DOHH2 (cell line): ENCODE data around the gene G2E3.

Experiments used
- H3F3A ChIP-seq: fragments of 200-600 bp; sonication (generic), shearing (Covaris generic); 2 replicates; pipeline ENCODE4 v1.6.0; 2016; ENCODE audit warnings: antibody characterized with exemption, mild to moderate bottlenecking; ENCODE audit not compliant: control insufficient read depth, insufficient read depth
- H3K27ac ChIP-seq: fragments of 200-600 bp; sonication (generic); 2 replicates; pipeline ENCODE4 v1.5.1; 2014; ENCODE audit warnings: low read depth, mild to moderate bottlenecking, low read length, moderate library complexity
- H3K27me3 ChIP-seq: fragments of 200-600 bp; sonication (generic); 2 replicates; pipeline ENCODE4 v1.6.1; 2014; ENCODE audit warnings: mild to moderate bottlenecking, low read length, mixed read lengths; ENCODE audit not compliant: control insufficient read depth
- H3K36me3 ChIP-seq: fragments of 200-600 bp; sonication (generic); 2 replicates; pipeline ENCODE4 v1.6.1; 2014; ENCODE audit warnings: mild to moderate bottlenecking, low read length, moderate library complexity, mixed read lengths; ENCODE audit not compliant: control insufficient read depth
- H3K4me1 ChIP-seq: fragments of 200-600 bp; sonication (generic); 2 replicates; pipeline ENCODE4 v1.6.1; 2014; ENCODE audit warnings: mild to moderate bottlenecking, low read length, mixed read lengths; ENCODE audit not compliant: control insufficient read depth
- H3K4me2 ChIP-seq: fragments of 200-600 bp; sonication (generic); 2 replicates; pipeline ENCODE4 v1.6.0; 2014; ENCODE audit warnings: mild to moderate bottlenecking, low read length, moderate library complexity
- H3K4me3 ChIP-seq: fragments of 200-600 bp; sonication (generic); 2 replicates; pipeline ENCODE4 v1.5.1; 2014; ENCODE audit warnings: mild to moderate bottlenecking, low read length, mixed read lengths
- H3K79me2 ChIP-seq: fragments of 200-600 bp; sonication (generic); 2 replicates; pipeline ENCODE4 v1.6.1; 2014; ENCODE audit warnings: mild to moderate bottlenecking, low read length, mixed read lengths; ENCODE audit not compliant: control insufficient read depth
- H3K9me2 ChIP-seq: fragments of 200-600 bp; sonication (generic); replicated peaks from 2 replicates; pipeline ENCODE4 v1.6.1; 2014; ENCODE audit warnings: mild to moderate bottlenecking, low read length, mixed read lengths; ENCODE audit not compliant: control insufficient read depth
- H3K9me3 ChIP-seq: fragments of 200-600 bp; sonication (generic); 2 replicates; pipeline ENCODE4 v1.6.1; 2014; ENCODE audit warnings: antibody characterized with exemption, low read length, mixed read lengths; ENCODE audit not compliant: control insufficient read depth, insufficient read depth
- H4K20me1 ChIP-seq: fragments of 200-600 bp; sonication (generic); 2 replicates; pipeline ENCODE4 v1.6.0; 2014; ENCODE audit warnings: low read depth, mild to moderate bottlenecking, antibody characterized with exemption, low read length, moderate library complexity; ENCODE audit not compliant: control insufficient read depth, insufficient read depth
- EZH2phosphoT487 ChIP-seq: fragments of 200-600 bp; sonication (generic); IDR thresholded peaks from 2 replicates; pipeline ENCODE4 v1.6.1; 2017; ENCODE audit warnings: borderline replicate concordance, mild to moderate bottlenecking, antibody characterized with exemption, low read length, moderate library complexity, mixed read lengths
- TF ChIP-seq, protein P1 (sequence below): fragments of 200-600 bp; sonication (generic); IDR thresholded peaks from one replicate; pipeline ENCODE4 v1.5.1; 2014; ENCODE audit warnings: antibody characterized with exemption, mild to moderate bottlenecking, low read depth, low read length; ENCODE audit not compliant: poor library complexity, severe bottlenecking

The G2E3 gene

GRCh38 chr14:30657606-30658163, 98.7 kb downstream of the G2E3 start:
- Histone ChIP-seq H4K20me1 (no peaks in the 10 kb centered on the region), H3K4me3 (no peak overlapping the region), H3K9me2 (no peaks in the 10 kb centered on the region), H3K4me2 (no peak overlapping the region), H3K36me3 (peaks cover 79% of the 10 kb centered on the region), H3K9me3 (no peaks in the 10 kb centered on the region), H3K27me3 (no peaks in the 10 kb centered on the region), H3F3A (0 out of 2 replicates have a peak, but pooled peaks cover 5% of the 10 kb centered on the region), H3K27ac (no peak overlapping the region), H3K4me1 (no peaks in the 10 kb centered on the region), H3K79me2 (no peaks in the 10 kb centered on the region)
- TF ChIP-seq, protein P1, sequence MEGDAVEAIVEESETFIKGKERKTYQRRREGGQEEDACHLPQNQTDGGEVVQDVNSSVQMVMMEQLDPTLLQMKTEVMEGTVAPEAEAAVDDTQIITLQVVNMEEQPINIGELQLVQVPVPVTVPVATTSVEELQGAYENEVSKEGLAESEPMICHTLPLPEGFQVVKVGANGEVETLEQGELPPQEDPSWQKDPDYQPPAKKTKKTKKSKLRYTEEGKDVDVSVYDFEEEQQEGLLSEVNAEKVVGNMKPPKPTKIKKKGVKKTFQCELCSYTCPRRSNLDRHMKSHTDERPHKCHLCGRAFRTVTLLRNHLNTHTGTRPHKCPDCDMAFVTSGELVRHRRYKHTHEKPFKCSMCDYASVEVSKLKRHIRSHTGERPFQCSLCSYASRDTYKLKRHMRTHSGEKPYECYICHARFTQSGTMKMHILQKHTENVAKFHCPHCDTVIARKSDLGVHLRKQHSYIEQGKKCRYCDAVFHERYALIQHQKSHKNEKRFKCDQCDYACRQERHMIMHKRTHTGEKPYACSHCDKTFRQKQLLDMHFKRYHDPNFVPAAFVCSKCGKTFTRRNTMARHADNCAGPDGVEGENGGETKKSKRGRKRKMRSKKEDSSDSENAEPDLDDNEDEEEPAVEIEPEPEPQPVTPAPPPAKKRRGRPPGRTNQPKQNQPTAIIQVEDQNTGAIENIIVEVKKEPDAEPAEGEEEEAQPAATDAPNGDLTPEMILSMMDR: peak; percentile 28
- TF ChIP-seq EZH2phosphoT487: no peak

DNA sequence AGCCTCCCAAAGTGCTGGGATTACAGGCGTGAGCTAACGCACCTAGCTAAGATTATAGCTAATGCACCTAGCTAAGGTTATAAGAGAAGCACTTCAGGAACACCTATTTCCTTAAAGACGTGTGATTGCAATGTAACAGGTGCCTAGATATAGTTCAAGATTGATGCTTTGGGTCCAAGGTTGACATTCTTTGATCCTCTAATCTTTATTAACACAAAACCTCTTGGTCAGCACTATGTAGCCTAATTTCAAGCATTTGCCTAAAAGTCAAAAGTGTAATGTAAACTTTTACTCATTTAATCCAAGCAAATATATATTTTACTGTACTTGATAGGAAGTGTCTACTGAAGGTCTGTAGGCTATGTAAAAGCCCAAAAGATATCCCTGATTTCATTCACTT, 99.7 kb downstream of the G2E3 start:
- peaks cover 84% of the 10 kb centered on the region for H3K36me3 ChIP-seq
- TF ChIP-seq, protein P1: no peak
- TF ChIP-seq EZH2phosphoT487: no peak

DNA sequence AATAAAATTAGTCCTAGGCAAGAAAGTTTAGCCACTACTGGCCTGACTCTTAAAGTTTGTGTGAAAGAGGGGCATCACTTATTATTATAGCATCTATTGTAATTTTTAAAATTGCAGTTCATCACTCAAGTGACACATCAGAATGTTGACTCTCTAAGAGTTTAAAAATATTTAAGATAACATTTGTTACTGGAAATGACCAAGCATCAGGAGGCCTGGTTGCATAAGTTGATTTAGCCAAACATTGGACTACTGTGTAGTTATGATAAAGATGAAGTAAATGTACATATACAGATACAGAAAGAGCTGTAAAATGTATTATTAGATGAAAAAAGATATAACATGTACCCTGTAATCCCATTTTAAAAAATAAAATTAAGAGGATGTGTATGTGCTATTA, 110.6 kb downstream of the G2E3 start:
- Histone ChIP-seq H3K9me3 (no peaks in the 10 kb centered on the region), H3K79me2 (no peaks in the 10 kb centered on the region), H3K4me1 (no peaks in the 10 kb centered on the region), H3K9me2 (no peaks in the 10 kb centered on the region), H3F3A (no peaks in the 10 kb centered on the region), H4K20me1 (no peaks in the 10 kb centered on the region), H3K4me2 (no peak overlapping the region), H3K27me3 (no peaks in the 10 kb centered on the region), H3K4me3 (no peak overlapping the region), H3K27ac (no peak overlapping the region), H3K36me3 (peaks cover 9% of the 10 kb centered on the region; the same call in 1 of the 2 replicates)
- no peak for TF ChIP-seq EZH2phosphoT487
- TF ChIP-seq, protein P1: no peak

More for the DNA sequence above, 99.7 kb downstream of the G2E3 start:
- no peaks in the 10 kb centered on the region for H3K4me1 ChIP-seq
- H3K79me2 ChIP-seq: no peaks in the 10 kb centered on the region
- no peaks in the 10 kb centered on the region for H3K27me3 ChIP-seq
- no peaks in the 10 kb centered on the region for H4K20me1 ChIP-seq
- H3K27ac ChIP-seq: no peak overlapping the region
- no peaks in the 10 kb centered on the region for H3K9me3 ChIP-seq
- 0 out of 2 replicates have a peak, but pooled peaks cover 5% of the 10 kb centered on the region for H3F3A ChIP-seq
- H3K9me2 ChIP-seq: no peaks in the 10 kb centered on the region
- H3K4me3 ChIP-seq: no peak overlapping the region
- no peak overlapping the region for H3K4me2 ChIP-seq
